Heart left ventricle (tissue), 16 donors: Measurements from ENCODE around the gene DEXI. TPM values are rescaled to one million over a fixed set of nuclear protein-coding genes. Genes with fewer than 3 reads are reported as not detected.

Experiments
- ATAC-seq, 4 donors: fragments of 200-7000 bp; cut with Tn5 transposase; one replicate each; pipeline ENCODE4 v1.9.1; 2020 to 2022; ENCODE audit warnings: moderate library complexity in 4 of 4, mild to moderate bottlenecking in 3 of 4, moderate number of reproducible peaks in 1 of 4
- DNase-seq, 5 donors: peaks; one replicate each; pipeline ENCODE4 v3.0.0-alpha.2; 2020
- H3K27ac ChIP-seq, 12 donors: fragments of 200-600 bp; sonication (generic) in 4 of 12; one replicate each; pipeline versions ENCODE4 v1.5.0 to v1.8.0; 2016 to 2022; ENCODE audit warnings: mild to moderate bottlenecking in 2 of 12
- H3K27me3 ChIP-seq, 9 donors: fragments of 200-600 bp; sonication (generic) in 2 of 9; one replicate each; pipeline versions ENCODE4 v1.5.1 to v1.8.0; 2016 to 2022; ENCODE audit warnings: mild to moderate bottlenecking in 3 of 9
- H3K36me3 ChIP-seq, 9 donors: fragments of 200-600 bp; sonication (generic) in 2 of 9; one replicate each; pipeline versions ENCODE4 v1.5.0 to v1.8.0; 2018 to 2022; ENCODE audit warnings: mild to moderate bottlenecking in 2 of 9
- H3K4me1 ChIP-seq, 12 donors: fragments of 200-600 bp; sonication (generic) in 4 of 12; one replicate each; pipeline versions ENCODE4 v1.5.0 to v1.8.0; 2016 to 2022; ENCODE audit warnings: mild to moderate bottlenecking in 3 of 12
- H3K4me3 ChIP-seq, 12 donors: fragments of 200-600 bp; sonication (generic) in 4 of 12; one replicate each; pipeline versions ENCODE4 v1.5.0 to v1.8.0; 2017 to 2022; ENCODE audit warnings: mild to moderate bottlenecking in 9 of 12, moderate library complexity in 4 of 12
- H3K9me3 ChIP-seq, 12 donors: fragments of 200-600 bp; sonication (generic) in 4 of 12; one replicate each; pipeline versions ENCODE4 v1.5.0 to v1.8.0; 2016 to 2022; ENCODE audit warnings: mild to moderate bottlenecking in 1 of 12
- CTCF ChIP-seq, 12 donors: fragments of 200-600 bp; sonication (generic) in 4 of 12; IDR thresholded peaks; one replicate each; pipeline versions ENCODE4 v1.5.0 to v1.8.0; 2018 to 2022; ENCODE audit warnings: antibody characterized with exemption in 12 of 12, mild to moderate bottlenecking in 5 of 12
- POLR2A ChIP-seq, 2 donors: fragments of 450-650 bp; IDR thresholded peaks; one replicate each; pipeline ENCODE4 v1.6.1; 2017; ENCODE audit warnings: antibody characterized with exemption in 2 of 2, mild to moderate bottlenecking in 2 of 2, moderate library complexity in 2 of 2
- WGBS, 4 donors: extraction: QIAGEN DNeasy Blood & Tissue Kit in 2 of 4; methylation state at CpG; one replicate each; pipeline versions ENCODE4 v1.1.5 to v1.1.7; 2013 to 2018; 5-methylcytosine and 5-hydroxymethylcytosine counted together
- intact Hi-C, 10 donors: fragments of 100-400 bp; cut with DNase I; formaldehyde crosslinking; loops; one replicate each; pipeline versions ENCODE4 v1.11.1 to v1.14.2; 2022
- polyA plus RNA-seq, 2 donors: library from polyadenylated mRNA; stranded (reverse); fragments of 200-250 nt; gene quantifications; one replicate each; pipeline ENCODE4 v1.2.3, GENCODE V29; 2013
- total RNA-seq, 9 donors: library from RNA; depleted of rRNA in 2 of 9; stranded (reverse); fragments of >200 nt in 2 of 9; fragmentation: NEBNext Ultra II Directional in 3 of 9; extraction: Animal tissue kit (Norgen Biotek cat#: 25700) in 3 of 9; gene quantifications; one replicate each; pipeline versions ENCODE4 v1.1.0 to v1.2.4, GENCODE V29; 2016 to 2023
- donor health status: ischemic (EF 13 %, LVEDD 7.1; RV severe dilation, severe dysfunction).
- donor health status: healthy with polysubstance abuse.
- donor health status: DM: no; HTN: yes; CAD: no.
- donor health status: DM: no; HTN: no; CAD: no.
- donor health status: ischemic (EF 25% LVEDD 6.9; RV normal size, moderate dysfunction).
- donor health status: ischemic (EF 25% LVEDD 5.7; RV mildly dilated, moderate dysfunction).
- donor health status: healthy.
- donor health status: DM: yes; HTN: yes; CAD: no.
- donor health status: ischemic (EF 35%, LVEDD 5.7; RV mildly dilated, moderate dysfunction).
- donor health status: nonischemic (EF 11% LVEDD 7.7; RV severe dilation, severe dysfunction).
- donor health status: DM: yes; HTN: yes; CAD: no.
- donor health status: PGD.
- donor health status: ischemic (EF 29% LVEDD 5.4; RV normal size, mild dysfunction).
- donor health status: nonischemic (EF 23%, LVEDD 6.1; RV moderate dilation, normal function).

Gene DEXI
- total and polyA plus RNA-seq, 11 donors, result 57.2 to 141 (median 90.8) TPM

DNA sequence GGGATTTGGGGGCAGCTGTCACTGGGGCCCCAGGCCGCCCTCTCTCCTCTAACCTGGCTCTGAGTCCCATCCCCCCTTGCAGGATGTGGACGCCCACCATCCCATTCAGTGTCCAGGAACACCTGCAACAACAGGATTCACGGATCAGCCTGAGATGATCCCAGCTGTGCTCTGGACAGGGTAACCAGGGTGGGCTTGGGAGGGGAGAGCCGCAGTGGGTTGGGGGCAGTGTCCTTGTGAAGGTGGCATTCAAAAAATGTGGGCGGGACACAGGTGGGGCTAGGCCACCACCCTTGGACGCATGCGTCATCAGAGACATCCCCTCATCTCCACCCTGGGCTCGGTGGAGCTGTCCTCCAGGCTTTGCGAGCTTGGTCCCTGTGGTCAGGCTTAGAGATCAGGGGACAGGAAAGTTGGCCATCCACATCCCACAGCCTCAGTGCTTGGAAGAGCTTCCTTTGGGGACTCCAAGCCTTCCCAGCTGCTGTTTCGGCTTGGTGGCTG is 19.1 kb downstream of the DEXI start:
- Histone ChIP-seq H3K4me1 (peaks cover 11 to 54% (median 41%) of the 10 kb centered on the region in 12 donors), H3K36me3 (peaks cover 0 to 100% (median 38%) of the 10 kb centered on the region in 9 donors), H3K4me3 (no peak overlapping the region), H3K9me3 (peaks cover 0 to 6% (median 0%) of the 10 kb centered on the region in 12 donors), H3K27me3 (no peaks in the 10 kb centered on the region), H3K27ac (peak overlapping the region in 11 of 12 donors; percentile 65 to 90 (median 84))
- TF ChIP-seq POLR2A (IDR thresholded peaks at IDR 0.05), result no peak
- TF ChIP-seq CTCF (IDR thresholded peaks at IDR 0.05), result no peak
- DNase-seq, result no peak
- intact Hi-C loops, result loop anchor here in 5 of 10 donors (5.0 to 10.0 kb wide), 7 partner anchors 96 to 411 kb away; partner anchors contain the start of gene NUBP1 (in 1 of the 5)
- ATAC-seq, result no peak
- 82 to 89% (median 83%) methylated on average over 7 to 10 of the region's 10 CpGs for WGBS, 4 donors

DNA sequence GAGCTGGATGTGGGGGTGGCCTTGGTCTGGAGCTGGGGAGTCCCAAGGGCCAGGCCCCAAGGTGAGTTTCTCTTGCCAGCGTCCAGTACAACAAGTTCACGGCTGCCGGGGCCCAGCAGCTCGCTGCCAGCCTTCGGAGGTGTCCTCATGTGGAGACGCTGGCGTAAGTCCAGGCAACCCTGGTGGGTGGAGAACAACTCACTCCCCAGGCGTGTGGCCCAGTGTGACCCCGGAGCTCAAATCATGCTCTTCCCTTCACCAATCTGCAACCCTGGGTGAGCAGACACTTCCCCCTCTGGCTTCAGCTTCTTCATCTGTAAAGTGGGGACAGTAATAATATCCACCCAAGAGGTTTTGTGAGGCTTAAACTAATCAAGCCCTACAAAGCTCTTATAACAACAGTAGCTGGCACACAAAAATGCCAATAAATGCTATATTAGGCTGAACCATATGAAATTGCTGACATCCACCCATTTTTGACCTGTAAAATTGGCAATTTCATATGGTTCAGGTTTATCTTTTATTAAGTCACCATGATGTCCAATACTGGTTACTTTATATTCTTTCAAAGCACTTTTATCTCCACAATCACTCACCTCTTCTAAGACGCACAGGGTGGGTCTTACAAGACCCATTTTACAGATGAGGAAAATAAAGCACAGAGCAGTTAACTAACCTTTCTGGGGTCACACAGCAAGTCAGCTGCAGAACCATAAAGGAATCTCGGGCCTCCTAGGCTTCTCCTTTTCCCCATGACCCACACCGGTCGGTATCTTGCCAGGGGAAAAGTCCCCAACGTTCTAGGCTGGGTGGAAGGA is 19.7 kb downstream of the DEXI start:
- ATAC-seq, result peak; percentile 41 to 64 (median 56)
- H3K4me3 ChIP-seq, result no peak overlapping the region

DNA sequence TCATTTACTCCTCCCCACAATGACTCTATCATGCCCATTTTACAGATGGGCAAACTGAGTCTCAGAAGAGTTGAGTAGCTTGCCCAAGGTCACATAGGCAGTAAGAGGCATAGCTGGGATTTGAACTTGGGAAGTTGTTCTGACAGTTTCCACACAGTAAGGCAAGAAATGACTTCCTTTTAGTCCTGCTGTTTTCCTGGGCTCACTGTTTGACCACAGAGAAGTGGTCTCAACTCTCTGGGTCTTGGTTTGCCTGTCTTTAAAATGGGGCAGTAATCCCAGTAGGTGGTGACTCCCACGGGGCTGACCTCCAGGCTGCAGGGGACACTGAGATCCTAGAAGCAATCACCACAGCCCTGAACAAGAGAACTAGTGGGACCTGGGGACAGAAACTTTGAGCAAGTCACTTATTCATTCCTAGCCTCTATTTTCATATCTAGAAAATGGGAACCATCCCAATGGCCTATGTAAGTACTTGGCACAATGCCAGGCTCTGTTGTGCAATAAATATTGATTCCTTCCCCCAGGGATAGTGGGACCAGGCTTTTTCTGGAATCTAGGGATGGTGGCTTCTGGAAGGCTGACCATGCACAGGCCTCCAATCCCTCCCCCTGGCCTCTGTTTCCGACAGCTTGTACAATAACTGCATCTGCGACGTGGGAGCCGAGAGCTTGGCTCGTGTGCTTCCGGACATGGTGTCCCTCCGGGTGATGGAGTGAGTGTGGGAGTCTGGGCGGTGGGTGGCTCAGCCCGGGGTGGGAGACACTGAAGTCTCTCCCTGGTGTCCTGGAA is 20.5 kb downstream of the DEXI start:
- intact Hi-C loops, result loop anchor here in 5 of 10 donors (2.0 to 10.0 kb wide), 8 partner anchors 94 to 409 kb away; partner anchors contain the start of gene NUBP1 (in 1 of the 5)
- H3K27me3 ChIP-seq, result no peaks in the 10 kb centered on the region
- TF ChIP-seq CTCF (IDR thresholded peaks at IDR 0.05) (no peak), POLR2A (IDR thresholded peaks at IDR 0.05) (no peak)
- 21 to 49% (median 44%) methylated on average over 5 to 10 of the region's 10 CpGs for WGBS, 4 donors
- ATAC-seq (peak; percentile 6 to 47 (median 32)), DNase-seq (peak in 2 of 5 donors; percentile 58 to 64)
- peak overlapping the region; percentile 42 to 88 (median 82) for H3K27ac ChIP-seq
- peaks cover 0 to 6% (median 0%) of the 10 kb centered on the region in 12 donors for H3K9me3 ChIP-seq
- no peak overlapping the region for H3K4me3 ChIP-seq
- peaks cover 15 to 61% (median 45%) of the 10 kb centered on the region in 12 donors for H3K4me1 ChIP-seq
- H3K36me3 ChIP-seq, result peaks cover 0 to 100% (median 23%) of the 10 kb centered on the region in 9 donors

More for the DNA sequence above, 19.7 kb downstream of the DEXI start:
- peaks cover 0 to 100% (median 31%) of the 10 kb centered on the region in 9 donors for H3K36me3 ChIP-seq
- TF ChIP-seq POLR2A (IDR thresholded peaks at IDR 0.05) (no peak), CTCF (IDR thresholded peaks at IDR 0.05) (no peak)
- H3K9me3 ChIP-seq, result peaks cover 0 to 6% (median 0%) of the 10 kb centered on the region in 12 donors
- intact Hi-C loops, result loop anchor here in 5 of 10 donors (5.0 to 10.0 kb wide), 7 partner anchors 95 to 410 kb away; partner anchors contain the start of gene NUBP1 (in 1 of the 5)
- peak; percentile 69 to 93 (median 87) for DNase-seq
- peak overlapping the region; percentile 42 to 88 (median 82) for H3K27ac ChIP-seq
- WGBS, 4 donors, result 47 to 52% (median 50%) methylated on average over 14 of the region's 14 CpGs
- H3K4me1 ChIP-seq, result peaks cover 15 to 61% (median 45%) of the 10 kb centered on the region in 12 donors
- H3K27me3 ChIP-seq, result no peaks in the 10 kb centered on the region
